Stimulated activated CD4-positive, alpha-beta T cell treated with anti-CD3 and anti-CD28 coated beads, Interleukin-15, amount 100 ng/mL, for 48 hours (primary cell): Measurements from ENCODE around the gene SLC39A2.
"Not testable (repeated sequence)": the region's sequence is repeated elsewhere in the genome, so short reads cannot be mapped to it uniquely, and the experiment has no call there.

Source experiments
- DNase-seq, 2 donors: peaks; one replicate each; pipeline ENCODE4 v3.0.0-alpha.2; 2020; ENCODE audit warnings: low read depth in 2 of 2

The SLC39A2 gene

GRCh38 chr14:20997115-20997514 is 2.0 kb upstream of the SLC39A2 start:
- no peak for DNase-seq

DNA sequence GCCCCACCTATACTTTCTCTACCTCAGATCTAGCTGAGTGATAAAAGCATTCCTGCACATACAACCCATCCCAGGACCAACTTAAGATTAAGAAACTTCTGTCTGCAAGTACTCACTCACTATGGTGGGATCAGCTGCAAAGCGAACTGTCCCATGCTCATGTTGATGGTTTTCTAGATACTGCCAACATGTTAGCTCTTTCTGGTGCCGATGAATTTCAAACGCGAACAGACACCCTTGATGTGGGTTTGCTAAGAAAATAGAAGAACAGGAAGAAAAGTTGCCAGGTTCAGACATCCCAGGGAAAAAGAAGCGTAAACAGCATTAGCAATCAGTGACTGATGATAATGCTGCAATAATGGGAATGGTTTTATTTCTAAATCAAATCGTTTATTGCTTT is 1.5 kb upstream of the SLC39A2 start:
- no peak for DNase-seq

GRCh38 chr14:20998139-20998538 is 954 bp upstream of the SLC39A2 start:
- no peak for DNase-seq

DNA sequence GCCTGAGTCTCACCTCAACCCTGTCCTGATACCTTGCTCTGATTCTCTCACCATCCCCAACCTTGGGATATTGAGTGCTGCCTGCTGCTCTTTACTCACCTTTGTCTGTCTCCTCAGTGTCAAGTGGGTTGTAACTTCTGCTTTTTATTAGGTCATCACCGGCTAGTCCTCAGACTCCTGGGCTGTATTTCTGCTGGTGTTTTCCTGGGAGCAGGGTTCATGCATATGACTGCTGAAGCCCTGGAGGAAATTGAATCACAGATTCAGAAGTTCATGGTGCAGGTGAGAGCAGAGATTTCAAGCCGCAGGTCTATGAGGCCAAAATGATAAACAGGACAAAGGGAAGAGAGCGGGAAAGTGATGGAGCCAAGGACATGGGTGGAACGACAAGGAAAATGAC is 498 bp downstream of the SLC39A2 start:
- no peak for DNase-seq

GRCh38 chr14:21001218-21001617 is 2.1 kb downstream of the SLC39A2 start:
- no peak for DNase-seq

DNA sequence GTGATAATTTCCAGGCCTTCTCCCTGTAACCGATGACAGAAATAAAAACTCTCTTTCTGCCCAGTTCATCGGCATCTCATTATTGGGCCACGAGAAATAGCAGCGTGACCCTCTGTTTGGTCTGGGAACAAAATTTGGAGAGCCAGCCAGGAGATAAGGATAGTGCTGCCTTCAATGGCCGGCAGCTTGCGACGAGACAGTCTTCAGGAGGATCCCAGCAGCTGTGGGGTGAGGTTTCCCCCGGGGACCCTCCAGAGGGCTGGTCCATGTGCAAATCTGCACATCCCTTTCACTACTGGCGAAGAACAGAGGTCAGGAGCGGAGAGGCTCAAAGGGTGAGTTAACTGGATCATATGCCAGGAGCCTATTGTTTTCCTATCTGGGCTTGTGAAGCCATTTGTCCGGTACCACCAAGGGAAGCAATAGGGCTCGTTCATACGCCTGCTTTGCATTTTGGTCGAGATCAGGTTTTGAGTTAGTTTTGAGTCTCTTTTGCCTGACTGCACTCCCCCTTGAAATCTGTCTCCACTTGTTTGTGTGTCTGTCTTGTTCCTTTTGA is 4.8 kb downstream of the SLC39A2 start:
- no peak for DNase-seq

DNA sequence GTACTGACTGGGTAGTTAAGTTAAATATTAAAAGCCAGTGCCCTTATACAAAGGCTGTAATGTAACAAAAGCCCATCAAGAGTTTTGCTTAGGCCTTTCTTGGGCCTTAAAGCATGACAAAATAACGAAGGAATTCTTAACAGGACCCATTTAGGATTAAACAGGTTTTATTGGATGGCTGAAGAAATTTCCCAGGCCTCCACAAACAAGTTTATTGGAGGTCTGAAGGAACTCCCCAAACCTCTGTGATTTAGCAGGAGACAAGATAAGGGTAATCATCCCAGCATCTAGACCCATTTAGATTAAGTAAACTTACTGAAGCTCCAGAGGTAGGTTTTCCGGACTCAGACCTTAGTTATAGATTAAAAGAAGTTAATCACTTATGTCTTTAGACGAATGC is 10.6 kb downstream of the SLC39A2 start:
- DNase-seq: not testable (repeated sequence)

- no peak for DNase-seq
Measured at GRCh38 chr14:21011136-21011535, 12.0 kb downstream of the SLC39A2 start.

GRCh38 chr14:21014761-21015190 is 15.7 kb downstream of the SLC39A2 start:
- peak; percentile 51 to 62 for DNase-seq

DNA sequence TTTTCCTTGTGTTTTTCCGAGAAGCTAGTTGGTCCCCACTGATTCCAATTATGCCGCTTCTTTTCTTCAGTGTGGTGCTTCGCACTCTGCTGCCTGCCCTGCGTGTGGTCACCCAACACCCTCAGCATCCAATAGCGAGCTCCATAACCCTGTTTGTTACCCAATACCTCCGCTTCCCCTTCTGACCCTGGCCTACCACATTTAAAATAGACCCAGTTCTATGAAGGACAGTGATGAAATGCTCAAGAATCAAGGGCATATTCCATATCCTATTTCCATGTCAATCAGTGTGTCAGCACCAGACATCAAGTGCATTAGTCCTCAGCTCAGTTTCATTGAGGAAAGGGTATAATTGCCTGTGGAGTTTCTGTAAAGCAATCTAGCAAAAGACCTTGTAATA is 16.2 kb downstream of the SLC39A2 start:
- no peak for DNase-seq

- DNase-seq: no peak
Measured at GRCh38 chr14:21016413-21017190, 17.5 kb downstream of the SLC39A2 start.

DNA sequence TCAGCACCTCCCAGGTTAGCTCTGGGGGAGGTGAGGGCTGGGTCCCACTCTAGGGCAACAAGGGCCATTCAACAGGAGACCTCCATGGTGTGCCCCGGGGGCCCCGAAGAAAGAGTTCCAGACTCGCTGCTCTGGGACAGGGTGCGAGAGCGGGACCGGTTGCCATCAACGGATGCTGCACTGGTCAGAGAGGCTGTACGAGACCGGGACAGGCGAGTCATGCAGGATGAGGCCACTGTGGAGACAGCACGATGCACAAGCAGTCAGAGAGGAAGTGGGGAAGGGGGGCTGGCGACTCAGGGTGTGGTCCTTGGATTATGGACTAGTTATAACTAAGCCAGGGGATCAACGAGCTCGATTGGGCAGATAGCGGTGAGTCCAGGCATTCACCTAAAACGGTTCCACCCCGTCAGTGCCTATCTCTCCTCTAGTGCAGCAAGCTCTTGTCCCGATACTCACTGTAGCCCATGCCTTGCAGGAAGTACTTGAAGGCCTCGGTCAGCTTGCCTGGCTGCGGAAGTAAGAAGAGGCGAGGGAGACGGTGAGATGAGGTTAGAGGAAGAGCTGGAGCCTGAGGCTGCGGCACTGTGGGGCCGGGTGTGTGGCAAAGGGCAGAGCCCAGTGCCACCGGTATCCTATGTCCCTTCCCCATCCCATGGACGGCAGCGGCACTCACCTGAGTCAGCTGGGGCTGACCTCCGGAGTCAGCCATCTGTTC is 18.6 kb downstream of the SLC39A2 start:
- DNase-seq: no peak

DNA sequence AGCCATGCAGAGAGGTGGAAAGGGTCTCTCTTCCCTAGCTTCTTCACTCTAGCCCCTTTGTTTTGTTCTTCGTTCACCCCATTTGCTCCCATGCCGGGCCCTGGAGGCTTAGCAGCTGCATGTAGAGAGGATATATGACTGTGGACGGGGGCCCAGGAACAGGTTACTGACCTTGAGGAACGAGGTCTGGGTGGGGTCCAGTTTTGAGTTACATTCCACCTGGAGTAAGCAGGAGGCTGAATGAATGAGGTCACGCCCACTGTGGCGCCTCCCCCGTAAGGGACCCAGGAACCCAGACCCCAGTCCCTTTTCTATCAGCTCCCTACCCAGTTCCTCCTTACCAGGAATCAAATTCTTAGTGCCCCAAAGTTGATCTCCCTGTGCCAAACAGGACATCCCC is 19.2 kb downstream of the SLC39A2 start:
- DNase-seq: no peak

DNA sequence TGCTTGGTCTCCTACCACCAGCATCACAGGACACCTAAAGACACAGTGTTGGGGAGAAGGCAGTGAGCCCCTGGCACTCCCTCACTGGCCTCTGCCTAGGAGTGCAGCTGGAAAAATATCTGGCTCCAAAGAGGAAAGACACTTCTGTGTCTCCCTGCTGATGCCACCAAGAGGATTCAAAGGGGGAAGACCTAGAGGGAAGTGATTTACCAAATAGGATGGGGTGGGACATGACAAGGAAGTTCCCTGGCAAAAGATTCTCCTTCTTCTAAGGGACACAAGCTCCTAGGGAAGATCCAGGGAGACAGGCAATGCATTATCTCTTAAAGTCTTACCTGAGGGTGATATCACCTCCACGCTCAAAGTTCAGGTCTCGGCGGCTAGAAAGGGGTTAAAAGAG is 19.7 kb downstream of the SLC39A2 start:
- DNase-seq: no peak

GRCh38 chr14:21019366-21019765 is 20.3 kb downstream of the SLC39A2 start:
- no peak for DNase-seq

DNA sequence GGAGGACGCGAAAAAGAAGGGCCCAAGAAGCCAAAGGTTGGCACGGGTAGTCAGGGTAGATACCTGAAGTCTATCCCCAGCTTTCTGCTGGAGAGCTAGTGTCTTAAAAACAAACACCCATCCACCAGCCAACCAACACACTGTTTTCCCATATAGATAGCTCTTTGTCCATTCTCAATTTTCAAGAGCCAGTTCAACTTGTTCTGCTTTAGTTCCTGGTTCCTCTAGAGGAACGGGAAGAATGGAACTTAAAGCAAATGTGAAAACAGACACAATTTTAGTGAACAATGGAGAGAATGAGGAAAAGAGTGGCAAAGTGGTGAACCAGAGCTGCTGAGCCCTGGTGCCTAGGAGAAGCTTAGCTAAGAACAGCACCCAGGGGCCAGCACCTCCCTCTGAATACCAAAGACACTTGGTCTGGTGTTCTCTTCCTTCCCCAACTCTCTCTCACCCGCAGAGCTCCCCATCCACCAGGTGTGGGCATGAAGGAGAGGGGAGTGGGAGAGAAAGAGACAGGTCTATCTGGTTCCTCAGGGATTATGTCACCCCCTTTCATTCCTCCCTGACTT is 22.0 kb downstream of the SLC39A2 start:
- no peak for DNase-seq

GRCh38 chr14:21022686-21023085 is 23.6 kb downstream of the SLC39A2 start:
- no peak for DNase-seq

DNA sequence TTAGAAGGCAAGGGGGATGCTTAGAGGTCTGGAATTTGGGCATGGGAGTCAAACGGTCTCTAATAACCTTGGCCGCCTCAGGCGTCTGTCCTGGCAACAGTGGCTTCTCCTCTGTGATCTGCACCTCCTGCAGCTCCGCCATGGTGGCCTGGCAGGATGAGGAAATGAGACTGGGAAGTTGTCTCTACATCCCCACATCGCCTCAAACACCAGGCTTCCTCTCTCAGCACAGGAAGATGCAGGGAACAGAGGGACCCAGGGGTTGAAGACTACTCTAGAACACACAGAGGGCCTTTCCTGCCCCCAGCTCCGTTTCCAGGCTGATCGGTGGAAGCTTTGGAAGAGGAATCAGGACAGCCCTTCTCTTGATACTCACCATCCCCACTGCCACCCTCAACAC is 24.1 kb downstream of the SLC39A2 start:
- DNase-seq: no peak

DNA sequence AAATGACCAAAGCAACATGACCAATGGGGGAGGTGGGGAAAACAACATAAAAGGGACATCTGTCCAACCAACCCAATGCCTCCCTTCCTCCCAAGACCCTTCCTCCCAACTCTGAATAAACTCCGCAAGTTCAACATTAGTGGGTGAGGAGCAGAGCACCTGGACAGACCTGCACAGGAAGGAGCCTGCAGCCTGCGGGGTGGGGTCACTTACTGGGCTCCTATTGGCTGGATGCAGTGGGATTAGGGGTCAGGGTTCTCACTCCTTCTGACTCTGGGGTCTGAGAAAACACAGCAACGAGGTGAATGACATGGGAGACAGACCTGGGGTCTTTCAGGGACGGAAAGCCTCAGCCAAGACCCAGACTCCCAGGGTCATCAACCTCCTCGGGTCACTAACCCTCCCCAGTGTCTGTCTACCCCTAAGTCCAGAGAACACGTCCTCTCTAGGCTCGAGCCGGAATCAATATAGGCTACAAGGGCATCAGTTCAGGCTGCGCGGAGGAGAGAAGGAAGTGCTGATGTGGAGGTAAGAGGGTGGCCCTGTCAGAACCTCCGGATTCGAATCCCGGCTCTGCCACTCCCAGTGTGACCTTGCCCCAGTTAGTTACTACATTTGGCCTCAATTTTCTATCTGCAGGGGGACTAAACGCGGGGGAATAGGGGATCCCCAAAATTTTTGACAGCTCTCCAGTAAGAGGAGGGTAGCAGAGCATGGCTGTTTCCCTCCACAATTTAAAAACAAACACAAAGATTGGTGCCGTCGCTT is 24.9 kb downstream of the SLC39A2 start:
- DNase-seq: no peak

DNA sequence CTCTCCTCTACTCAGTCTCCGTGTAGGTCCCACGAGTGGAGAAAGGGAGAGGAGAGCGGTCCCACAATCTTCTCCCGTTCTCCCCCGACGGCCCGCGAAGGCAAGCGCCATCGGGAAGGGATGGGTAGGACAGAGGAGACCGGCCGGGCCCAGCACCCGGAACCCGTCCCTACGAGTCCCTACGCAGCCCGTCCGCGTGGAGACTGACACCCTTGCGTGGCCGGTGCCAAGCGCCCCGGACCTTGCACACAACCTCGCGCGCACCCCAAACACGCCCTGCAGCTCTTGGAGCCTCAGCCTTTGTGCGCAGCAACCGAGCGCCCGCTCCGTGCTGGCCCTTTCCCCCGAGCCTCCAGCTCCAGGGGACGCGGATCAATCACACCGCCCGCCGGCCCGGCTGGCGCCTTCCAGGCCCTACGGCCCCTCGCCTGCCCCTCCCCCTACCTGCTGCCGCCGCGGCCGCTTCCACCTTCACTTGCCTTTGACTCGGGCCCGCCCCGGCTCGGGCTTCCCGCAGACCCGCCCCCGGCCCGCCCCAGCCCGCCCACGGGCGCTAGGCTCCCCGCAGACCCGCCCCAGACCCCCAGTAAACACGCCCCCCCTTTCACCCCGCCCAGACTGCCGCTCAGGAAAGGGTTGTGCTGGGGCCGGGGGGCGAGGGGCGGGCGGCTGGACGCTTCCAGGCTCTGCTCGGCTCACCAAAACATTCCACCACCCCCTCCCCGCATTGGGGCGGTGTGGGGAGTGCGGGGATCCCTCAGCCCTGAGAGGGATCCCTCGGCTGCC is 25.7 kb downstream of the SLC39A2 start, which contains the start of gene NDRG2:
Gene NDRG2 (minus strand): TSS at position 477 of the 786 bp plus-strand sequence. CDS start 1,746 bp downstream, outside the sequence.
- DNase-seq: peak; percentile 19 to 45
